Hepatocyte (in vitro differentiated cells): ENCODE data around the gene TAS1R2. TPM values are rescaled to one million over a fixed set of nuclear protein-coding genes. Genes with fewer than 3 reads are reported as not detected.

Experiments
- DNase-seq: peaks from one replicate; pipeline ENCODE4 v3.0.0-alpha.2; 2016; ENCODE audit warnings: low spot score
- H2AFZ ChIP-seq: fragments of 200-600 bp; sonication (generic); 2 replicates; pipeline ENCODE4 v1.6.0; 2016; ENCODE audit warnings: antibody characterized with exemption, mild to moderate bottlenecking
- H3K27ac ChIP-seq: fragments of 200-600 bp; sonication (generic); 2 replicates; pipeline ENCODE4 v1.5.1; 2016; ENCODE audit warnings: mild to moderate bottlenecking
- H3K27me3 ChIP-seq: fragments of 200-600 bp; sonication (generic); 2 replicates; pipeline ENCODE4 v1.6.1; 2016
- H3K36me3 ChIP-seq: fragments of 200-600 bp; sonication (generic); replicated peaks from 2 replicates; pipeline ENCODE4 v1.5.1; 2016; ENCODE audit warnings: low read depth; ENCODE audit not compliant: insufficient read depth
- H3K4me1 ChIP-seq: fragments of 200-600 bp; sonication (generic); 2 replicates; pipeline ENCODE4 v1.5.1; 2016; ENCODE audit warnings: mild to moderate bottlenecking, moderate library complexity; ENCODE audit not compliant: insufficient read depth
- H3K4me2 ChIP-seq: fragments of 200-600 bp; sonication (generic); 2 replicates; pipeline ENCODE4 v1.6.0; 2016
- H3K4me3 ChIP-seq: fragments of 200-600 bp; sonication (generic); 2 replicates; pipeline ENCODE4 v1.5.1; 2016; ENCODE audit warnings: mild to moderate bottlenecking
- H3K79me2 ChIP-seq: fragments of 200-600 bp; sonication (generic); 2 replicates; pipeline ENCODE4 v1.6.0; 2017; ENCODE audit warnings: mild to moderate bottlenecking
- H3K9me2 ChIP-seq: fragments of 200-600 bp; sonication (generic); replicated peaks from 2 replicates; pipeline ENCODE4 v1.6.0; 2017; ENCODE audit warnings: mild to moderate bottlenecking; ENCODE audit not compliant: insufficient read depth
- H3K9me3 ChIP-seq: fragments of 200-600 bp; sonication (generic); 2 replicates; pipeline ENCODE4 v1.5.1; 2016; ENCODE audit warnings: low read depth, mild to moderate bottlenecking
- H4K20me1 ChIP-seq: fragments of 200-600 bp; sonication (generic); 2 replicates; pipeline ENCODE4 v1.6.0; 2016; ENCODE audit warnings: mild to moderate bottlenecking; ENCODE audit not compliant: insufficient read depth, poor library complexity, severe bottlenecking
- EZH2 ChIP-seq: fragments of 200-600 bp; sonication (generic); IDR thresholded peaks from 2 replicates; pipeline ENCODE4 v1.6.1; 2016; ENCODE audit warnings: antibody characterized with exemption, mild to moderate bottlenecking, borderline replicate concordance
- EZH2phosphoT487 ChIP-seq: fragments of 200-600 bp; sonication (generic); IDR thresholded peaks from one replicate; pipeline ENCODE4 v1.6.1; 2018; ENCODE audit warnings: antibody characterized with exemption, mild to moderate bottlenecking, low read depth, moderate library complexity; ENCODE audit not compliant: unreplicated experiment, severe bottlenecking
- WGBS: methylation state at CpG from one replicate; pipeline ENCODE4 v1.1.6; 2016; ENCODE audit warnings: low lambda C conversion rate; ENCODE audit errors: missing lambda C conversion rate; 5-methylcytosine and 5-hydroxymethylcytosine counted together
- polyA plus RNA-seq: library from polyadenylated mRNA; unstranded; fragments of >200 nt; fragmentation: Nextera tagmentation; extraction: Ambion mirVana; gene quantifications from 2 replicates; pipeline ENCODE4 v1.2.1, GENCODE V29; 2016
- total RNA-seq: library from RNA; depleted of rRNA; stranded (reverse); fragments of >200 nt; gene quantifications from 2 replicates; pipeline ENCODE4 v1.2.3, GENCODE V29; 2014
- TF ChIP-seq, protein P1 (sequence below): fragments of 200-600 bp; sonication (generic); IDR thresholded peaks from 2 replicates; pipeline ENCODE4 v1.5.1; 2016; ENCODE audit warnings: antibody characterized with exemption, mild to moderate bottlenecking; ENCODE audit not compliant: poor library complexity

TAS1R2 gene
- total and polyA plus RNA-seq, 2 experiments from 2014 or later: not detected

DNA sequence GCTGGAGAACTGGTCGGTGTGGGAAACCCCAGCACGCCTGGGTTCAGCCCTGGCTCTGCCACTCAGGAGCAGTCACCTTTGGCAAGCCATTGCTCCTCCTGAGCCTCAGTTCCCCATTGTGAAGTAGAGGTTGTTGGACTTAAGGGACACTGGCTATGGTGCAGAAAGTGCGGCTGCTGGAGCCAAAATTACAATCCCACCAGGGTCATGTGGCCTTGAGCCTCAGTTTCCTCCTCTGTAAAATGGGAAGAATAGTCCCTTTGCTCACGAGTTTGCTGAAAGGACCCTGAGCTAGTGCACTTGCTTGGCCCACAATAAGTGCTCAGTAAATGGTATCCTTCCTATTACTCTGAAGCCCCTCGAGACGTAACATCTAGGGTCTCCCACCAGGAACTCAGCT, 14.6 kb upstream of the TAS1R2 start:
- 77% methylated on average over 6 of the region's 6 CpGs for WGBS
- Histone ChIP-seq H3K27ac (no peak overlapping the region), H3K36me3 (no peaks in the 10 kb centered on the region), H3K79me2 (no peaks in the 10 kb centered on the region), H3K4me1 (no peaks in the 10 kb centered on the region), H3K9me3 (no peaks in the 10 kb centered on the region), H3K4me3 (no peak overlapping the region), H3K27me3 (no peaks in the 10 kb centered on the region), H3K4me2 (no peak overlapping the region), H4K20me1 (no peaks in the 10 kb centered on the region), H3K9me2 (no peaks in the 10 kb centered on the region), H2AFZ (no peak overlapping the region)
- no peak for DNase-seq
- TF ChIP-seq, protein P1, sequence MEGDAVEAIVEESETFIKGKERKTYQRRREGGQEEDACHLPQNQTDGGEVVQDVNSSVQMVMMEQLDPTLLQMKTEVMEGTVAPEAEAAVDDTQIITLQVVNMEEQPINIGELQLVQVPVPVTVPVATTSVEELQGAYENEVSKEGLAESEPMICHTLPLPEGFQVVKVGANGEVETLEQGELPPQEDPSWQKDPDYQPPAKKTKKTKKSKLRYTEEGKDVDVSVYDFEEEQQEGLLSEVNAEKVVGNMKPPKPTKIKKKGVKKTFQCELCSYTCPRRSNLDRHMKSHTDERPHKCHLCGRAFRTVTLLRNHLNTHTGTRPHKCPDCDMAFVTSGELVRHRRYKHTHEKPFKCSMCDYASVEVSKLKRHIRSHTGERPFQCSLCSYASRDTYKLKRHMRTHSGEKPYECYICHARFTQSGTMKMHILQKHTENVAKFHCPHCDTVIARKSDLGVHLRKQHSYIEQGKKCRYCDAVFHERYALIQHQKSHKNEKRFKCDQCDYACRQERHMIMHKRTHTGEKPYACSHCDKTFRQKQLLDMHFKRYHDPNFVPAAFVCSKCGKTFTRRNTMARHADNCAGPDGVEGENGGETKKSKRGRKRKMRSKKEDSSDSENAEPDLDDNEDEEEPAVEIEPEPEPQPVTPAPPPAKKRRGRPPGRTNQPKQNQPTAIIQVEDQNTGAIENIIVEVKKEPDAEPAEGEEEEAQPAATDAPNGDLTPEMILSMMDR: no peak
- no peak for TF ChIP-seq EZH2phosphoT487
- TF ChIP-seq EZH2: no peak

DNA sequence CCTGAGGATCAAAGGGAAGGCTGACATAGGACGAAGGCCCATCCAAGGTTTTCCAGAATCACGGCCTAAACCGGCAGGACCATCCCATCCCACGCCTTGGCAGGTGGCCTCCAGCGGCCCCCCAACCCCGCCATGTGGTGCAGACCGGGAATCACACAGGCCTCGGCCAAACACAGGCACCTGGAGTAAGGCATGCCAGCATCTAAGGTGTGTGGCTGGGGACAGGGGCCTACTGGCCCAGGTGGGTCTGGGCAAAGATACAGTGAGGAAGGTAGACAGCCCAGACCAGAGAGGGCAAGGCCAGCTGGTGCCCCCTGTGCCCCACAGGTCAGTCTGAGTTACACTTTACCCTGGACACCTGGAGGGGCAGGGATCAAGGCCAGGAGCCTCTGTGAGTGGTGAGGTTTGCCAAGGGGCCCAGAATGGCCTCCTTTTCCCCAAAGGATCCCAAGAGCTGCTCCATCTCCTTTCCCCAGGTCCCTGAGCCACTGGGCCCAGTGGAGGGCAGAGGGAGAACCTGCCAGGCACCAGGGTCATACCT, 12.7 kb upstream of the TAS1R2 start:
- H3K27me3 ChIP-seq: no peaks in the 10 kb centered on the region
- no peak for DNase-seq
- no peak overlapping the region for H2AFZ ChIP-seq
- no peaks in the 10 kb centered on the region for H4K20me1 ChIP-seq
- 92% methylated on average over 7 of the region's 8 CpGs for WGBS
- H3K36me3 ChIP-seq: no peaks in the 10 kb centered on the region
- no peaks in the 10 kb centered on the region for H3K4me1 ChIP-seq
- no peaks in the 10 kb centered on the region for H3K9me2 ChIP-seq
- no peak overlapping the region for H3K4me2 ChIP-seq
- H3K27ac ChIP-seq: no peak overlapping the region
- no peaks in the 10 kb centered on the region for H3K9me3 ChIP-seq
- H3K4me3 ChIP-seq: no peak overlapping the region
- H3K79me2 ChIP-seq: no peaks in the 10 kb centered on the region
- TF ChIP-seq EZH2: no peak
- TF ChIP-seq EZH2phosphoT487: no peak
- TF ChIP-seq, protein P1: no peak

DNA sequence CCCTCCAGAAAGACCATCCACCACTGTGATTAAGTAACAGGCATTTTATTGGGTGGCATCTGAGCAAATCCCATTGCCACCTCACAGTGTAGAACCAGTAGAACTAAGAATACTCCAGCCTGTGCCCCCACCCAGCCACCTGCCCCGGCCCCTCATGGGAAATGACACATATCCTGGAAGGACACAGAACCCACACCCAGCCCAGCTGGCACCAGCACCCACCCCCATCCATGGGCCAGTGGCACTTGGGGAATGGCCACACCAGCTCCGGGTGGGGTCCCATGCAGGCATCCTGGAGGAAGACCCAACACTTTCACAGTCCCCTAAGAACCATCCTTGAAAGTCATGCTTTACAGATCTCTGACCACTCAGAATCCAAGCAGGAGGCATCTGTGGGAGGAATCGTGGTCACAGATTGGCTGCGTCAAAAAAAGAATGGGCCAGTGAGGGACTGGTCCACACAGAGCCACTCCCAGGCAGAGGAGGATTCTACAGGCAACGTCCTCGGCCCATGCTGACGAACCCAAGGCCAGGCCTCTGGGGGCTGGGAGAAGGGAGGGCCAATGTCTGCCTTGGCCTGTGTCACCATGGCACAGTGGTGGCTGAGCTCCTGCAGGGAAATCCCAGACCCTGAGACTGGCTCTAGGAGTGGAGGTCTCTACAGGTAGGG, 12.1 kb upstream of the TAS1R2 start:
- 75% methylated on average over 7 of the region's 7 CpGs for WGBS
- Histone ChIP-seq H4K20me1 (no peaks in the 10 kb centered on the region), H3K4me3 (no peak overlapping the region), H3K27me3 (no peaks in the 10 kb centered on the region), H3K9me3 (no peaks in the 10 kb centered on the region), H3K9me2 (no peaks in the 10 kb centered on the region), H3K4me2 (no peak overlapping the region), H3K27ac (no peak overlapping the region), H3K4me1 (no peaks in the 10 kb centered on the region), H2AFZ (no peak overlapping the region), H3K36me3 (no peaks in the 10 kb centered on the region), H3K79me2 (no peaks in the 10 kb centered on the region)
- DNase-seq: no peak
- no peak for TF ChIP-seq EZH2
- TF ChIP-seq, protein P1: no peak
- no peak for TF ChIP-seq EZH2phosphoT487
